HepG2 (cell line): ENCODE measurements around the gene ZNRD2. TPM values are rescaled to one million over a fixed set of nuclear protein-coding genes. Genes with fewer than 3 reads are reported as not detected.

ENCODE experiments used
- ARID2 ChIP-seq: sonication (generic); formaldehyde crosslinking; IDR thresholded peaks from 2 replicates; pipeline ENCODE4 v1.8.1; 2022; ENCODE audit warnings: mild to moderate bottlenecking, missing genetic modification reagents, borderline replicate concordance
- GTF2F1 ChIP-seq: fragments of 150-350 bp; IDR thresholded peaks from 2 replicates; pipeline ENCODE4 v1.6.1; 2014; ENCODE audit warnings: low read length
- HNRNPH1 ChIP-seq: fragments of 200-400 bp; formaldehyde crosslinking; optimal IDR thresholded peaks from 2 replicates; pipeline ENCODE3; 2017; ENCODE audit warnings: mild to moderate bottlenecking, low read depth, low read length
- KDM5B ChIP-seq: sonication (generic); formaldehyde crosslinking; IDR thresholded peaks from 2 replicates; pipeline ENCODE4 v1.4.0; 2020; ENCODE audit warnings: missing genetic modification reagents, mild to moderate bottlenecking, borderline replicate concordance
- NFIC ChIP-seq: IDR thresholded peaks from 2 replicates; pipeline ENCODE4 v1.6.1; 2012; ENCODE audit warnings: mild to moderate bottlenecking, low read length, inconsistent platforms
- NFYB ChIP-seq: sonication (generic); formaldehyde crosslinking; IDR thresholded peaks from 2 replicates; pipeline ENCODE4 v1.4.0; 2020; ENCODE audit warnings: missing genetic modification reagents
- RXRB ChIP-seq: IDR thresholded peaks from 2 replicates; pipeline ENCODE4 v1.6.1; 2016; ENCODE audit warnings: borderline replicate concordance, missing genetic modification reagents, missing compliant biosample characterization
- SNAPC2 ChIP-seq: sonication (generic); formaldehyde crosslinking; IDR thresholded peaks from 2 replicates; pipeline ENCODE4 v1.8.1; 2022; ENCODE audit warnings: mild to moderate bottlenecking, missing genetic modification reagents
- SP2 ChIP-seq: sonication (generic); formaldehyde crosslinking; IDR thresholded peaks from 2 replicates; pipeline ENCODE4 v1.5.1; 2020; ENCODE audit warnings: mild to moderate bottlenecking, missing genetic modification reagents
- TAF15 ChIP-seq: fragments of 200-400 bp; formaldehyde crosslinking; IDR thresholded peaks from one replicate; pipeline ENCODE4 v1.6.1; 2018; ENCODE audit warnings: mild to moderate bottlenecking, low read depth, low read length; ENCODE audit not compliant: poor library complexity, severe bottlenecking
- TOE1 ChIP-seq: sonication (generic); formaldehyde crosslinking; IDR thresholded peaks from 2 replicates; pipeline ENCODE4 v1.4.0; 2020; ENCODE audit warnings: mild to moderate bottlenecking, missing genetic modification reagents
- ZBTB20 ChIP-seq: sonication (generic); formaldehyde crosslinking; IDR thresholded peaks from 2 replicates; pipeline ENCODE4 v1.8.1; 2023; ENCODE audit warnings: missing genetic modification reagents, low read depth, mild to moderate bottlenecking, borderline replicate concordance
- ZNF234 ChIP-seq: sonication (generic); formaldehyde crosslinking; conservative IDR thresholded peaks from 2 replicates; pipeline ENCODE4 v1.5.1; 2020; ENCODE audit warnings: mild to moderate bottlenecking, missing genetic modification reagents
- ZNF264 ChIP-seq: sonication (generic); formaldehyde crosslinking; IDR thresholded peaks from 2 replicates; pipeline ENCODE4 v1.4.0; 2020; ENCODE audit warnings: missing genetic modification reagents
- ZNF296 ChIP-seq: sonication (generic); formaldehyde crosslinking; conservative IDR thresholded peaks from 2 replicates; pipeline ENCODE4 v1.5.0; 2020; ENCODE audit warnings: mild to moderate bottlenecking, missing genetic modification reagents
- ZNF30 ChIP-seq: sonication (generic); formaldehyde crosslinking; IDR thresholded peaks from 2 replicates; pipeline ENCODE4 v1.5.0; 2020; ENCODE audit warnings: mild to moderate bottlenecking, missing genetic modification reagents
- ZNF430 ChIP-seq: sonication (generic); formaldehyde crosslinking; IDR thresholded peaks from 2 replicates; pipeline ENCODE4 v1.9.0; 2021; ENCODE audit warnings: mild to moderate bottlenecking, missing genetic modification reagents
- ZNF446 ChIP-seq: sonication (generic); formaldehyde crosslinking; IDR thresholded peaks from 2 replicates; pipeline ENCODE4 v1.5.0; 2020; ENCODE audit warnings: mild to moderate bottlenecking, missing genetic modification reagents
- polyA plus RNA-seq, 8 experiments: library from polyadenylated mRNA; depleted of rRNA in 3 of 8; stranded (reverse) in 7 of 8; unstranded in 1 of 8; fragments of >200 nt; fragmentation: Illumina TruSeq in 4 of 8; extraction: Trizol in 4 of 8; gene quantifications; 2 replicates each; pipeline versions ENCODE4 v1.2.1 to v1.2.3, GENCODE V29; 2011 to 2016; ENCODE audit warnings: low read depth in 4 of 8, missing spikeins in 1 of 8, mixed read lengths in 1 of 8; ENCODE audit not compliant: insufficient read depth in 1 of 8
- total RNA-seq, 5 experiments: library from RNA; depleted of rRNA; stranded (reverse); fragments of >200 nt; fragmentation: Illumina TruSeq; extraction: Trizol; gene quantifications; 2 replicates each; pipeline ENCODE4 v1.2.3, GENCODE V29; 2016; ENCODE audit warnings: low read depth in 1 of 5
- TF ChIP-seq, protein P1 (sequence below): sonication (generic); formaldehyde crosslinking; IDR thresholded peaks from 2 replicates; pipeline ENCODE4 v1.5.0; 2020; ENCODE audit warnings: mild to moderate bottlenecking, missing genetic modification reagents
- TF ChIP-seq, protein P2 (sequence below): IDR thresholded peaks from 2 replicates; pipeline ENCODE4 v1.6.1; 2018; ENCODE audit warnings: missing genetic modification reagents
- TF ChIP-seq, protein P3 (sequence below): sonication (generic); formaldehyde crosslinking; IDR thresholded peaks from 2 replicates; pipeline ENCODE4 v1.5.1; 2020; ENCODE audit warnings: mild to moderate bottlenecking, missing genetic modification reagents
- TF ChIP-seq, protein P4 (sequence below): sonication (generic); formaldehyde crosslinking; IDR thresholded peaks from 2 replicates; pipeline ENCODE4 v1.8.0; 2022; ENCODE audit warnings: mild to moderate bottlenecking, missing genetic modification reagents, moderate library complexity

The ZNRD2 gene
- total and polyA plus RNA-seq, 2 of the 13 experiments (the other 11 are each of a cell fraction or from before 2014, with no cell fraction given): 29.2 to 34.0 TPM

DNA sequence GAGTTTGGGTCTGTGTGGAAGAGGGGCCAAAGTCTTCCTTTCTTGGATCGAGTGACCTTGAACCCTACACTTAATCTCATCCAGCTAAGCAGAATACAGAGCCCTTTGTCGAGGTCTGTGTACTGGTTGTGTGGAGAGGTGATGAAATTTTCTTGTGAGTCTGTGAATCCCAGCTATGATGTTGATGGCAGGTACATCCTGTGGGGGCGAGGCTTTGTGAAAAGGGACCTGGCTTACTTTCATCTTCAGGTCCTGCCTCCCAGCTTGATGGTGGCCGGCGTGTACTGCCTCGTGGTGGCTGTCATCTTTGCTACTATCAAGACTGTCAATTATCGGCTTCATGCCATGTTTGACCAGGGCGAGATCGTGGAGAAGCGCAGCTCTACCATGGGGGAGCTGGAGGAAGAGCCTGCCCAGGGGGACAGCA lies 46.3 kb downstream of the ZNRD2 start (continued):
- TF ChIP-seq ZNF430 (no peak), ZNF446 (0 out of 2 replicates have a peak, but pooled peaks have one; percentile 33), ZBTB20 (CRISPR knock-in tag) (no peak), HNRNPH1 (no peak), ZNF234 (no peak), NFYB (CRISPR knock-in tag) (no peak), ZNF264 (CRISPR knock-in tag) (no peak), RXRB (CRISPR knock-in tag) (peak; percentile 23; the same call in 1 of the 2 replicates), SNAPC2 (CRISPR knock-in tag) (no peak), TOE1 (CRISPR knock-in tag) (no peak), KDM5B (CRISPR knock-in tag) (no peak), NFIC (no peak), SP2 (CRISPR knock-in tag) (no peak), ARID2 (CRISPR knock-in tag) (no peak), ZNF296 (CRISPR knock-in tag) (no peak), TAF15 (no peak), GTF2F1 (no peak), ZNF30 (CRISPR knock-in tag) (no peak)
- TF ChIP-seq, protein P1, sequence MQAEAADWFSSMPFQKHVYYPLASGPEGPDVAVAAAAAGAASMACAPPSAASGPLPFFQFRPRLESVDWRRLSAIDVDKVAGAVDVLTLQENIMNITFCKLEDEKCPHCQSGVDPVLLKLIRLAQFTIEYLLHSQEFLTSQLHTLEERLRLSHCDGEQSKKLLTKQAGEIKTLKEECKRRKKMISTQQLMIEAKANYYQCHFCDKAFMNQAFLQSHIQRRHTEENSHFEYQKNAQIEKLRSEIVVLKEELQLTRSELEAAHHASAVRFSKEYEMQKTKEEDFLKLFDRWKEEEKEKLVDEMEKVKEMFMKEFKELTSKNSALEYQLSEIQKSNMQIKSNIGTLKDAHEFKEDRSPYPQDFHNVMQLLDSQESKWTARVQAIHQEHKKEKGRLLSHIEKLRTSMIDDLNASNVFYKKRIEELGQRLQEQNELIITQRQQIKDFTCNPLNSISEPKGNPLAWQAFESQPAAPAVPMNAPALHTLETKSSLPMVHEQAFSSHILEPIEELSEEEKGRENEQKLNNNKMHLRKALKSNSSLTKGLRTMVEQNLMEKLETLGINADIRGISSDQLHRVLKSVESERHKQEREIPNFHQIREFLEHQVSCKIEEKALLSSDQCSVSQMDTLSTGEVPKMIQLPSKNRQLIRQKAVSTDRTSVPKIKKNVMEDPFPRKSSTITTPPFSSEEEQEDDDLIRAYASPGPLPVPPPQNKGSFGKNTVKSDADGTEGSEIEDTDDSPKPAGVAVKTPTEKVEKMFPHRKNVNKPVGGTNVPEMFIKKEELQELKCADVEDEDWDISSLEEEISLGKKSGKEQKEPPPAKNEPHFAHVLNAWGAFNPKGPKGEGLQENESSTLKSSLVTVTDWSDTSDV (CRISPR knock-in tag): no peak
- TF ChIP-seq, protein P2, sequence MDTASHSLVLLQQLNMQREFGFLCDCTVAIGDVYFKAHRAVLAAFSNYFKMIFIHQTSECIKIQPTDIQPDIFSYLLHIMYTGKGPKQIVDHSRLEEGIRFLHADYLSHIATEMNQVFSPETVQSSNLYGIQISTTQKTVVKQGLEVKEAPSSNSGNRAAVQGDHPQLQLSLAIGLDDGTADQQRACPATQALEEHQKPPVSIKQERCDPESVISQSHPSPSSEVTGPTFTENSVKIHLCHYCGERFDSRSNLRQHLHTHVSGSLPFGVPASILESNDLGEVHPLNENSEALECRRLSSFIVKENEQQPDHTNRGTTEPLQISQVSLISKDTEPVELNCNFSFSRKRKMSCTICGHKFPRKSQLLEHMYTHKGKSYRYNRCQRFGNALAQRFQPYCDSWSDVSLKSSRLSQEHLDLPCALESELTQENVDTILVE (CRISPR knock-in tag): no peak; the same call in 1 of the 2 replicates
- TF ChIP-seq, protein P3, sequence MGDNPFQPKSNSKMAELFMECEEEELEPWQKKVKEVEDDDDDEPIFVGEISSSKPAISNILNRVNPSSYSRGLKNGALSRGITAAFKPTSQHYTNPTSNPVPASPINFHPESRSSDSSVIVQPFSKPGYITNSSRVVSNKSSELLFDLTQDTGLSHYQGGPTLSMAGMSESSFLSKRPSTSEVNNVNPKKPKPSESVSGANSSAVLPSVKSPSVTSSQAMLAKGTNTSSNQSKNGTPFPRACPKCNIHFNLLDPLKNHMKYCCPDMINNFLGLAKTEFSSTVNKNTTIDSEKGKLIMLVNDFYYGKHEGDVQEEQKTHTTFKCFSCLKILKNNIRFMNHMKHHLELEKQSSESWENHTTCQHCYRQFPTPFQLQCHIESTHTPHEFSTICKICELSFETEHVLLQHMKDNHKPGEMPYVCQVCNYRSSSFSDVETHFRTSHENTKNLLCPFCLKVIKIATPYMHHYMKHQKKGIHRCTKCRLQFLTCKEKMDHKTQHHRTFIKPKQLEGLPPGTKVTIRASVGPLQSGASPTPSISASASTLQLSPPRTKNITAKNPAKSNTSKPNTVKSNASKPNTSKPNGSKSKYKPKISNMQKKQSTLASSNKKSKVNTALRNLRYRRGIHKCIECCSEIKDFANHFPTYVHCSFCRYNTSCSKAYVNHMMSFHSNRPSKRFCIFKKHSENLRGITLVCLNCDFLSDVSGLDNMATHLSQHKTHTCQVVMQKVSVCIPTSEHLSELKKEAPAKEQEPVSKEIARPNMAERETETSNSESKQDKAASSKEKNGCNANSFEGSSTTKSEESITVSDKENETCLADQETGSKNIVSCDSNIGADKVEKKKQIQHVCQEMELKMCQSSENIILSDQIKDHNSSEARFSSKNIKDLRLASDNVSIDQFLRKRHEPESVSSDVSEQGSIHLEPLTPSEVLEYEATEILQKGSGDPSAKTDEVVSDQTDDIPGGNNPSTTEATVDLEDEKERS (CRISPR knock-in tag): no peak
- TF ChIP-seq, protein P4, sequence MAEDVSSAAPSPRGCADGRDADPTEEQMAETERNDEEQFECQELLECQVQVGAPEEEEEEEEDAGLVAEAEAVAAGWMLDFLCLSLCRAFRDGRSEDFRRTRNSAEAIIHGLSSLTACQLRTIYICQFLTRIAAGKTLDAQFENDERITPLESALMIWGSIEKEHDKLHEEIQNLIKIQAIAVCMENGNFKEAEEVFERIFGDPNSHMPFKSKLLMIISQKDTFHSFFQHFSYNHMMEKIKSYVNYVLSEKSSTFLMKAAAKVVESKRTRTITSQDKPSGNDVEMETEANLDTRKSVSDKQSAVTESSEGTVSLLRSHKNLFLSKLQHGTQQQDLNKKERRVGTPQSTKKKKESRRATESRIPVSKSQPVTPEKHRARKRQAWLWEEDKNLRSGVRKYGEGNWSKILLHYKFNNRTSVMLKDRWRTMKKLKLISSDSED (CRISPR knock-in tag): no peak
